ENCODE data around the gene SDR9C7. TPM values are rescaled to one million over a fixed set of nuclear protein-coding genes. Genes with fewer than 3 reads are reported as not detected.
"Not testable (repeated sequence)": the region's sequence is repeated elsewhere in the genome, so short reads cannot be mapped to it uniquely, and the experiment has no call there.

Gene SDR9C7
- total and polyA plus RNA-seq, 2 experiments from 2014 or later, result not detected

DNA sequence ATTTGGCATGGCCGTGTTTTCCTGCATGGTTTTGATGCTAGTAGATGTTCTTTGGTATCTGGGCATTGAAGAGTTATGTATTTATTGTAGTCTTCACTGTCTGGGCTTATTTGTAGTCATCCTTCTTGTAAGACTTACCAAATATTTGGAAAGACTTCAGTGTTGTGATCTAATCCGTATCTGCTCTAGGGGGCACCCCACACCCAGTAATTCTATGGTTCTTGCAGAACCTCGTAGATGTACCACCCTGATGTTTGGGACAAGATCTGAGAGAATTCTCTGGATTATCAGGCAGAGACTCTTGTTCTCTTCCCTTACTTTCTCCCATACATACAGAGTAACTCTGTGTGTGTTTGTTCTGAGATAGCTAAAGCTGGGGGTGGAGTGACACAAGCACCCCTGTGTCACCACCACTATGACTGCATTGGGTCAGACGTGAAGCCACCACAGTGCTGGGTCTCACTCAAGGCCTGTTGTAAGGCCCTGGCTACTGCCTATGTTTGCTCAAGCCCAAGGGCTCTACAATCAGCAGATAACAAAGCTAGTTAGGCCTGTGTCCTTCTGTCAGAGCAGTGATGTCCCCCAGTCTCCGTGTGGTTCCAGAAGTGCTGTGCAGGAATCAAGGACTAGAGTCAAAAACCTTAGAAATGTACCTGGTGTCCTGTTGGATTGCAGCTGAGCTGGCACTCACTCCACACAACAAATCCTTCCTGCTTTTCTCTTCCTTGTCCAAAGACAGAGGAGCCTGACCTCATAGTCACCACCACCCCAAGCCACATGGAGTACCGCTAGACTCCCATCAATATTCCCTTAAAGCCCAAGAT is 13.6 kb upstream of the SDR9C7 start:
- Histone ChIP-seq H3K4me1 (ENCODE audit: insufficient read depth) (no peaks in the 10 kb centered on the region), H4K20me1 (replicated peaks; ENCODE audit: insufficient read depth) (no peaks in the 10 kb centered on the region), H3K9me2 (ENCODE audit: insufficient read depth) (peaks cover 4% of the 10 kb centered on the region; the same call in 1 of the 2 replicates), H3K27me3 (ENCODE audit: insufficient read depth) (no peaks in the 10 kb centered on the region), H2AFZ (no peak overlapping the region), H3F3A (replicated peaks; ENCODE audit: low read depth) (no peaks in the 10 kb centered on the region), H3K27ac (ENCODE audit: low read depth) (no peak overlapping the region), H3K4me2 (no peak overlapping the region), H3K79me2 (replicated peaks; ENCODE audit: insufficient read depth) (no peaks in the 10 kb centered on the region), H3K4me3 (no peak overlapping the region), H3K36me3 (ENCODE audit: insufficient read depth) (no peaks in the 10 kb centered on the region)
- no peak for TF ChIP-seq EZH2 (IDR thresholded peaks at IDR 0.05; ENCODE audit: low read depth, unreplicated experiment)
- TF ChIP-seq, protein P1, sequence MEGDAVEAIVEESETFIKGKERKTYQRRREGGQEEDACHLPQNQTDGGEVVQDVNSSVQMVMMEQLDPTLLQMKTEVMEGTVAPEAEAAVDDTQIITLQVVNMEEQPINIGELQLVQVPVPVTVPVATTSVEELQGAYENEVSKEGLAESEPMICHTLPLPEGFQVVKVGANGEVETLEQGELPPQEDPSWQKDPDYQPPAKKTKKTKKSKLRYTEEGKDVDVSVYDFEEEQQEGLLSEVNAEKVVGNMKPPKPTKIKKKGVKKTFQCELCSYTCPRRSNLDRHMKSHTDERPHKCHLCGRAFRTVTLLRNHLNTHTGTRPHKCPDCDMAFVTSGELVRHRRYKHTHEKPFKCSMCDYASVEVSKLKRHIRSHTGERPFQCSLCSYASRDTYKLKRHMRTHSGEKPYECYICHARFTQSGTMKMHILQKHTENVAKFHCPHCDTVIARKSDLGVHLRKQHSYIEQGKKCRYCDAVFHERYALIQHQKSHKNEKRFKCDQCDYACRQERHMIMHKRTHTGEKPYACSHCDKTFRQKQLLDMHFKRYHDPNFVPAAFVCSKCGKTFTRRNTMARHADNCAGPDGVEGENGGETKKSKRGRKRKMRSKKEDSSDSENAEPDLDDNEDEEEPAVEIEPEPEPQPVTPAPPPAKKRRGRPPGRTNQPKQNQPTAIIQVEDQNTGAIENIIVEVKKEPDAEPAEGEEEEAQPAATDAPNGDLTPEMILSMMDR (conservative IDR thresholded peaks at IDR 0.05; ENCODE audit: low read depth in 2 of 2), result peak; percentile 43 to 59
- peak; percentile 40 for DNase-seq (ENCODE audit: low spot score)
- no peaks in the 10 kb centered on the region for H3K36me3 Mint-ChIP-seq (ENCODE audit: low read depth)
- no peak for ATAC-seq
- no peak overlapping the region for H3K4me3 Mint-ChIP-seq
- H3K27ac Mint-ChIP-seq, result no peak overlapping the region
- peaks cover 3% of the 10 kb centered on the region for H3K27me3 Mint-ChIP-seq (ENCODE audit: insufficient read depth, low read depth, poor library complexity)
- peaks cover 28% of the 10 kb centered on the region for H3K9me3 Mint-ChIP-seq
- no peaks in the 10 kb centered on the region for H3K4me1 Mint-ChIP-seq

DNA sequence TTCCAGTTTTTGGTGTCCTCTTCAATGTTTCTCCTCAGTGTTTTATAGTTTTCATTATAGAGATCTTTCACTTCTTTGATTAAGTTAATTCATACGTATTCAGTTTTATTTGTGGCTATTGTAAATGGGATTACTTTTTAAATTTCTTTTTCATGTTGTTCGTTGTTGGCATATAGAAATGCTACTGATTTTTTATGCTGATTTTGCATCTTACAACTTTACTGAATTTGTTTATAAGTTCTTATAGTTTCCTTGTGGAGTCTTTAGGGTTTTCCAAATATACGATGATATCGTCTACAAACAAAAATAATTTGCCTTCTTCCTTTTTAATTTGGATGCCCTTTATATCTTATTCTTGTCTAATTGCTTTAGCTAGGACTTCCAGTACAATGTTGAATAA is 9.7 kb upstream of the SDR9C7 start:
- no peaks in the 10 kb centered on the region; the same call in 2 of the 3 replicates for H3K36me3 Mint-ChIP-seq (ENCODE audit: low read depth)
- ATAC-seq, result no peak
- TF ChIP-seq EZH2phosphoT487 (IDR thresholded peaks at IDR 0.05; ENCODE audit: unreplicated experiment), result no peak
- TF ChIP-seq EZH2 (IDR thresholded peaks at IDR 0.05; ENCODE audit: low read depth, unreplicated experiment), result no peak
- Histone ChIP-seq H3K4me2 (no peak overlapping the region), H4K20me1 (replicated peaks; ENCODE audit: insufficient read depth) (no peaks in the 10 kb centered on the region), H3F3A (replicated peaks; ENCODE audit: low read depth) (no peaks in the 10 kb centered on the region), H3K4me3 (no peak overlapping the region), H3K36me3 (ENCODE audit: insufficient read depth) (no peaks in the 10 kb centered on the region), H3K4me1 (ENCODE audit: insufficient read depth) (no peaks in the 10 kb centered on the region), H3K79me2 (replicated peaks; ENCODE audit: insufficient read depth) (no peaks in the 10 kb centered on the region), H2AFZ (no peak overlapping the region), H3K27ac (ENCODE audit: low read depth) (no peak overlapping the region), H3K27me3 (ENCODE audit: insufficient read depth) (no peaks in the 10 kb centered on the region), H3K9me2 (ENCODE audit: insufficient read depth) (no peaks in the 10 kb centered on the region)
- no peaks in the 10 kb centered on the region for H3K4me1 Mint-ChIP-seq
- peaks cover 25% of the 10 kb centered on the region for H3K9me3 Mint-ChIP-seq
- H3K4me3 Mint-ChIP-seq, result no peak overlapping the region
- DNase-seq (ENCODE audit: low spot score), result no peak
- peaks cover 2% of the 10 kb centered on the region for H3K27me3 Mint-ChIP-seq (ENCODE audit: insufficient read depth, low read depth, poor library complexity)
- no peak overlapping the region for H3K27ac Mint-ChIP-seq

DNA sequence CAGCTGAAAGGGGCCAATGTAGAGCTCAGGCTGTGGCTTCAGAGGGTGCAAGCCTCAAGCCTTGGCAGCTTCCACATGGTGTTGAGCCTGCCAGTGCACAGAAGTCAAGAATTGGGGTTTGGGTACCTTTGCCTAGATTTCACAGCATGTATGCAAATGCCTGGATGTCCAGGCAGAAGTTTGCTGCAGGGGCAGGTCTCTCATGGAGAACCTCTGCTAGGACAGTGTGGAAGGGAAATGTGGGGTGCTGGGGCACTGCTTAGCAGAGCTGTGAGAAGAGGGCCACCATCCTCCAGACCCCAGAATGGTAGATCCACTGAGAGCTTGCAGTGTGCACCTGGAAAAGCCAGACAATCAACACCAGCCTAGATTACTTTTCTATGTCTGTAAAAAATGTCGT is 9.2 kb upstream of the SDR9C7 start:
- H3K36me3 Mint-ChIP-seq (ENCODE audit: low read depth); H3K4me1 Mint-ChIP-seq; DNase-seq (ENCODE audit: low spot score); H3K4me2 ChIP-seq; H3K4me3 ChIP-seq; H2AFZ ChIP-seq; H3K79me2 ChIP-seq (replicated peaks; ENCODE audit: insufficient read depth); H3K27ac Mint-ChIP-seq; H3F3A ChIP-seq (replicated peaks; ENCODE audit: low read depth); H3K9me2 ChIP-seq (ENCODE audit: insufficient read depth); H3K36me3 ChIP-seq (ENCODE audit: insufficient read depth); ATAC-seq; H3K27ac ChIP-seq (ENCODE audit: low read depth); H3K4me3 Mint-ChIP-seq; H3K4me1 ChIP-seq (ENCODE audit: insufficient read depth); H3K27me3 Mint-ChIP-seq (ENCODE audit: insufficient read depth, low read depth, poor library complexity); H3K27me3 ChIP-seq (ENCODE audit: insufficient read depth); H4K20me1 ChIP-seq (replicated peaks; ENCODE audit: insufficient read depth): not testable (repeated sequence)
- H3K9me3 Mint-ChIP-seq, result peaks cover 25% of the 10 kb centered on the region
